HCT116 (cell line): ENCODE results near the gene PRIMA1. TPM values are rescaled to one million over a fixed set of nuclear protein-coding genes. Genes with fewer than 3 reads are reported as not detected.

ENCODE experiments used
- ATAC-seq: fragments of 200-7000 bp; cut with Tn5 transposase; 2 replicates; pipeline ENCODE4 v1.9.1; 2020; ENCODE audit warnings: mild to moderate bottlenecking, moderate library complexity
- BruUV-seq: library from RNA; stranded (reverse); fragments of 400-500 nt; replicated peaks from 2 replicates; lab custom pipeline; 2021; lab: Mats Ljungman, UMichigan
- CTCF ChIA-PET: fragments of 300-600 bp; sonication (Branson Sonifier 250); formaldehyde crosslinking; loops from one replicate; lab custom pipeline; 2021; ENCODE audit warnings: antibody characterized with exemption; lab: Charles Lee
- POLR2A ChIA-PET: fragments of 300-600, 350-600 bp; sonication (Branson Sonifier 250); formaldehyde crosslinking; loops from one replicate; lab custom pipeline; 2021; ENCODE audit warnings: antibody characterized with exemption; lab: Charles Lee
- RAD21 ChIA-PET, 2 experiments: fragments of 300-600 bp; sonication (Branson Sonifier 250); formaldehyde crosslinking; loops; one replicate each; lab custom pipeline; 2023; ENCODE audit warnings: low total read pairs in 2 of 2; ENCODE audit not compliant: uncharacterized antibody in 2 of 2, unreplicated experiment in 2 of 2, low non-redundant PET in 1 of 2; lab: Charles Lee
- DNase-seq: peaks from one replicate; pipeline ENCODE4 v3.0.0-alpha.2; 2010; ENCODE audit warnings: low read depth, low spot score
- H2AFZ ChIP-seq: fragments of 200-600 bp; shearing (Covaris generic), sonication (generic); 2 replicates; pipeline ENCODE4 v1.6.1; 2017; ENCODE audit warnings: low read depth, mixed run types, mixed read lengths, antibody characterized with exemption, low read length; ENCODE audit not compliant: poor library complexity, severe bottlenecking
- H3K27ac ChIP-seq: 2 replicates; pipeline ENCODE4 v1.5.1; 2012; ENCODE audit warnings: low read depth, low read length
- H3K27me3 ChIP-seq: fragments of 200-600 bp; sonication (generic); 2 replicates; pipeline ENCODE4 v1.6.1; 2016; ENCODE audit warnings: mixed run types, low read length, mixed read lengths; ENCODE audit not compliant: insufficient read depth
- H3K36me3 ChIP-seq, 2 experiments: fragments of 200-500 bp in 1 of 2; fragments of 200-600 bp in 1 of 2; sonication (Bioruptor generic) in 1 of 2; sonication (generic) in 1 of 2; 2 replicates each; pipeline versions ENCODE4 v1.5.1 to v1.6.1; 2014 to 2016; ENCODE audit warnings: low read length in 2 of 2, inconsistent platforms in 1 of 2, mixed read lengths in 1 of 2, mixed run types in 1 of 2; ENCODE audit not compliant: insufficient read depth in 2 of 2, control insufficient read depth in 1 of 2
- H3K4me1 ChIP-seq, 2 experiments: fragments of 200-600 bp in 1 of 2; sonication (generic) in 1 of 2; 2 replicates each; pipeline versions ENCODE4 v1.5.1 to v1.6.1; 2012 to 2017; ENCODE audit warnings: low read length in 2 of 2, inconsistent platforms in 1 of 2, mild to moderate bottlenecking in 1 of 2, mixed read lengths in 1 of 2, mixed run types in 1 of 2, moderate library complexity in 1 of 2; ENCODE audit not compliant: insufficient read depth in 2 of 2, control insufficient read depth in 1 of 2
- H3K4me2 ChIP-seq: fragments of 200-600 bp; sonication (generic); 2 replicates; pipeline ENCODE4 v1.6.1; 2017; ENCODE audit warnings: mixed run types, low read length, mixed read lengths
- H3K4me3 ChIP-seq, 2 experiments: fragments of 200-600 bp in 1 of 2; sonication (generic) in 1 of 2; replicated peaks in 1 of 2; 2 replicates each; pipeline ENCODE4 v1.5.1; 2011 to 2016; ENCODE audit warnings: low read length in 2 of 2, control low read depth in 1 of 2, low read depth in 1 of 2, mild to moderate bottlenecking in 1 of 2, mixed read lengths in 1 of 2, mixed run types in 1 of 2
- H3K79me2 ChIP-seq: fragments of 200-600 bp; sonication (generic); 2 replicates; pipeline ENCODE4 v1.6.1; 2017; ENCODE audit warnings: mild to moderate bottlenecking, mixed run types, low read length, moderate library complexity, mixed read lengths; ENCODE audit not compliant: insufficient read depth
- H3K9ac ChIP-seq: fragments of 200-600 bp; sonication (generic); 2 replicates; pipeline ENCODE4 v1.6.1; 2016; ENCODE audit warnings: low read length, mixed read lengths
- H3K9me2 ChIP-seq: fragments of 200-600 bp; sonication (generic), shearing (Covaris generic); 2 replicates; pipeline ENCODE4 v1.6.1; 2017; ENCODE audit warnings: mixed run types, mild to moderate bottlenecking, moderate library complexity; ENCODE audit not compliant: insufficient read depth
- H3K9me3 ChIP-seq, 2 experiments: fragments of 200-500 bp in 1 of 2; fragments of 200-600 bp in 1 of 2; sonication (Bioruptor generic) in 1 of 2; sonication (generic) in 1 of 2; 2 replicates each; pipeline ENCODE4 v1.6.1; 2014 to 2017; ENCODE audit warnings: low read length in 2 of 2, mixed read lengths in 2 of 2, inconsistent platforms in 1 of 2, low read depth in 1 of 2, mild to moderate bottlenecking in 1 of 2, mixed run types in 1 of 2, moderate library complexity in 1 of 2; ENCODE audit not compliant: control insufficient read depth in 1 of 2, insufficient read depth in 1 of 2
- H4K20me1 ChIP-seq: fragments of 200-600 bp; sonication (generic), shearing (Covaris generic); 2 replicates; pipeline ENCODE4 v1.6.1; 2017; ENCODE audit warnings: mixed run types, mild to moderate bottlenecking, moderate library complexity; ENCODE audit not compliant: insufficient read depth
- ATF3 ChIP-seq: IDR thresholded peaks from 2 replicates; pipeline ENCODE4 v1.6.1; 2012
- CBX3 ChIP-seq: IDR thresholded peaks from 2 replicates; pipeline ENCODE4 v1.6.1; 2012; ENCODE audit warnings: low read depth
- CEBPB ChIP-seq: IDR thresholded peaks from 2 replicates; pipeline ENCODE4 v1.6.1; 2012; ENCODE audit warnings: low read depth
- CTCF ChIP-seq, 3 experiments: fragments of 200-600 bp in 1 of 3; sonication (generic) in 1 of 3; IDR thresholded peaks in 2 of 3; conservative IDR thresholded peaks in 1 of 3; 2 replicates each; pipeline ENCODE4 v1.5.1; 2012 to 2017; ENCODE audit warnings: low read depth in 2 of 3, low read length in 2 of 3, antibody characterized with exemption in 1 of 3, borderline replicate concordance in 1 of 3, control low read depth in 1 of 3, mild to moderate bottlenecking in 1 of 3, mixed read lengths in 1 of 3, mixed run types in 1 of 3, moderate library complexity in 1 of 3; ENCODE audit not compliant: insufficient read depth in 1 of 3
- ELF1 ChIP-seq: IDR thresholded peaks from 2 replicates; pipeline ENCODE4 v1.6.1; 2012; ENCODE audit warnings: low read depth, borderline replicate concordance
- FOSL1 ChIP-seq: IDR thresholded peaks from 2 replicates; pipeline ENCODE4 v1.6.1; 2012; ENCODE audit warnings: low read depth
- JUND ChIP-seq: IDR thresholded peaks from 2 replicates; pipeline ENCODE4 v1.6.1; 2012
- MAX ChIP-seq: IDR thresholded peaks from 2 replicates; pipeline ENCODE4 v1.6.1; 2012
- POLR2AphosphoS5 ChIP-seq: IDR thresholded peaks from 2 replicates; pipeline ENCODE4 v1.6.1; 2011; ENCODE audit warnings: mild to moderate bottlenecking, low read depth, low read length, moderate library complexity
- REST ChIP-seq: IDR thresholded peaks from 2 replicates; pipeline ENCODE4 v1.6.1; 2012; ENCODE audit warnings: low read depth
- SIN3A ChIP-seq: IDR thresholded peaks from 2 replicates; pipeline ENCODE4 v1.6.1; 2012; ENCODE audit warnings: low read depth
- TCF7L2 ChIP-seq: IDR thresholded peaks from 2 replicates; pipeline ENCODE4 v1.7.0; 2011; ENCODE audit warnings: borderline replicate concordance, inconsistent platforms; ENCODE audit not compliant: insufficient read depth, insufficient read length; ENCODE audit errors: extremely low read depth
- YY1 ChIP-seq: IDR thresholded peaks from 2 replicates; pipeline ENCODE4 v1.6.1; 2011; ENCODE audit warnings: low read length, low read depth, moderate library complexity, mild to moderate bottlenecking; ENCODE audit not compliant: insufficient replicate concordance; ENCODE audit errors: extremely low read depth
- ZFX ChIP-seq: fragments of 450-650 bp; IDR thresholded peaks from 2 replicates; pipeline ENCODE4 v1.6.1; 2017
- intact Hi-C: fragments of 100-400 bp; cut with micrococcal nuclease; formaldehyde crosslinking; loops from 2 replicates; pipeline ENCODE4 v1.10.0; 2022
- total RNA-seq: library from RNA; stranded (reverse); gene quantifications from one replicate; pipeline ENCODE4 v1.2.1, GENCODE V29; 2021; ENCODE audit not compliant: unreplicated experiment

The PRIMA1 gene
- total RNA-seq, 1 experiment from 2014 or later = 1.5 TPM

GRCh38 chr14:93824076-93824475, 35.8 kb upstream of the PRIMA1 start (continued):
- TF ChIP-seq CTCF (IDR thresholded peaks at IDR 0.05 in 2 of 3, conservative IDR thresholded peaks at IDR 0.05 in 1 of 3; ENCODE audit: borderline replicate concordance in 1 of 3, insufficient read depth in 1 of 3, low read depth in 2 of 3, low read length in 2 of 3) (no peak), ATF3 (no peak), YY1 (no peak), JUND (no peak), ELF1 (no peak), MAX (no peak), SIN3A (no peak), POLR2AphosphoS5 (no peak), CEBPB (no peak), FOSL1 (no peak), CBX3 (no peak), ZFX (no peak)

- Histone ChIP-seq H3K4me3 (no peak overlapping the region), H3K36me3 (no peaks in the 10 kb centered on the region), H4K20me1 (no peaks in the 10 kb centered on the region), H3K79me2 (no peaks in the 10 kb centered on the region), H3K9me3 (peaks cover 0 to under 1% of the 10 kb centered on the region in 2 experiments; a peak in 1 of 4 replicates), H2AFZ (no peak overlapping the region), H3K9me2 (no peaks in the 10 kb centered on the region), H3K27me3 (no peaks in the 10 kb centered on the region; the same call in none of the 2 replicates), H3K4me2 (no peak overlapping the region), H3K9ac (no peak overlapping the region), H3K27ac (no peak overlapping the region), H3K4me1 (no peaks in the 10 kb centered on the region)
- ChIA-PET RAD21 (no interaction called here), CTCF (no interaction called here), POLR2A (no interaction called here)
- ATAC-seq (no peak), DNase-seq (no peak)
- TF ChIP-seq REST (no peak), TCF7L2 (no peak), FOSL1 (no peak)
- intact Hi-C loops = no loop called here
- no TSS peak for BruUV-seq
Observed at GRCh38 chr14:93821051-93821450, 32.8 kb upstream of the PRIMA1 start.
